ENCODE measurements around the gene MYOF.

MYOF gene

DNA sequence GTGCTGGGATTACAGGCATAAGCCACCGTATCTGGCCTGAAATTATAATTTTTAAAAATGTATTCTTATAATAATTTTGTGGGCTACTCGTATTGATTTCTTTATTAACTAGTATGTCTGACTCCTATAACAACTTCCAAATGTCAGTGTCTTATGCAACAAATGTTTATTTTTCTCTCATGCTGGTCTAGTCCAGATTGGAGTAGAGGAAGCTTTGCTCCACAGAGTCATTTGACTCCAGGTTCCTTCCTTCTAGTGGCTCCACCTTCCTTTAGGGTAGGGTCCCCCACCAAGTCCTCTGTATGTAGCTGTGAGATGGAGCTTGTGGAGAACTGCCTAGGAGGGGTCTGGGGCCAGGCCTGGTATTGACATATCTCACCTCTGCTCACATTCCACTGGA lies 22.9 kb upstream of the MYOF start:
- TF ChIP-seq POLR2AphosphoS5 (IDR thresholded peaks at IDR 0.05; ENCODE audit: low read depth, low read length) = no peak
- no peak for TF ChIP-seq SPI1 (IDR thresholded peaks at IDR 0.05; ENCODE audit: low read depth, low read length)
- no peak for TF ChIP-seq POU2F2 (IDR thresholded peaks at IDR 0.05; ENCODE audit: low read depth, low read length)
- TF ChIP-seq PAX5 (IDR thresholded peaks at IDR 0.05; ENCODE audit: insufficient read depth, low read length, severe bottlenecking) = no peak
- TF ChIP-seq POLR2A (IDR thresholded peaks at IDR 0.05; ENCODE audit: low read depth, low read length) = no peak
- TF ChIP-seq TAF1 (IDR thresholded peaks at IDR 0.05; ENCODE audit: low read depth, low read length) = no peak
- no peak for FAIRE-seq
- no peak for DNase-seq (ENCODE audit: insufficient read length, low spot score)

DNA sequence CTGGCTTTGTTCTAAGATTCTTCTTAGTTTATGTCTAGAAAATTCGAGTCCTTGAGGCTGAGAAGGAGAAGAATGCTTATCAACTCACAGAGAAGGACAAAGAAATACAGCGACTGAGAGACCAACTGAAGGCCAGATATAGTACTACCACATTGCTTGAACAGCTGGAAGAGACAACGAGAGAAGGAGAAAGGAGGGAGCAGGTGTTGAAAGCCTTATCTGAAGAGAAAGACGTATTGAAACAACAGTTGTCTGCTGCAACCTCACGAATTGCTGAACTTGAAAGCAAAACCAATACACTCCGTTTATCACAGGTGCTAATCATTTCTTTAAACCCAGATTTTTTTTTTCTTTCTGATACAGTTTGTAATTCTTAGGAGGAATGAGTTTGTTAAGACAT lies 20.9 kb upstream of the MYOF start:
- peak; percentile 81 for FAIRE-seq
- no peak for DNase-seq (ENCODE audit: insufficient read length, low spot score)

DNA sequence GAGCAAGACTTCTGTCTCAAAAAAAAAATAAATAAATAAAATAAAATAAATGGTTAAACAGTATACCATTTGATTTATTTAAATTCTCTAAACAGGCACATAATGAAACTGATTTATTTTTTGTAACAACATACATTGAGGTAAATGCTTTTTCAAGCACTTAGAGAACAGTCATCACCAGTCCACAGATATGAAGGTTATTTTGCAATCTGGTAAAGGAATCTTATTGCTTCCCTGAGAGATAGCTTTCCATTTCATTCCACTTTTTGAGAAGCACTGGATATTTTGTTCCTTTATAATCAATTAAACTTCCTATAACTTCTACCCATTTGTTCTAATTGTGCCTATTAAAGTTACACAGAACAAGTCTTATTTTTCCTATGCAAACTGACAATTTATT lies 19.5 kb upstream of the MYOF start:
- TF ChIP-seq POU2F2 (IDR thresholded peaks at IDR 0.05; ENCODE audit: low read depth, low read length) (no peak), TAF1 (IDR thresholded peaks at IDR 0.05; ENCODE audit: low read depth, low read length) (no peak), SPI1 (IDR thresholded peaks at IDR 0.05; ENCODE audit: low read depth, low read length) (no peak), POLR2AphosphoS5 (IDR thresholded peaks at IDR 0.05; ENCODE audit: low read depth, low read length) (no peak), POLR2A (IDR thresholded peaks at IDR 0.05; ENCODE audit: low read depth, low read length) (no peak), PAX5 (IDR thresholded peaks at IDR 0.05; ENCODE audit: insufficient read depth, low read length, severe bottlenecking) (no peak)
- DNase-seq (ENCODE audit: insufficient read length, low spot score) = no peak
- no peak for FAIRE-seq

More for the DNA sequence above, 20.9 kb upstream of the MYOF start:
- TF ChIP-seq TAF1 (IDR thresholded peaks at IDR 0.05; ENCODE audit: low read depth, low read length) (no peak), SPI1 (IDR thresholded peaks at IDR 0.05; ENCODE audit: low read depth, low read length) (no peak), POLR2AphosphoS5 (IDR thresholded peaks at IDR 0.05; ENCODE audit: low read depth, low read length) (no peak), POLR2A (IDR thresholded peaks at IDR 0.05; ENCODE audit: low read depth, low read length) (no peak), PAX5 (IDR thresholded peaks at IDR 0.05; ENCODE audit: insufficient read depth, low read length, severe bottlenecking) (no peak), POU2F2 (IDR thresholded peaks at IDR 0.05; ENCODE audit: low read depth, low read length) (no peak)

DNA sequence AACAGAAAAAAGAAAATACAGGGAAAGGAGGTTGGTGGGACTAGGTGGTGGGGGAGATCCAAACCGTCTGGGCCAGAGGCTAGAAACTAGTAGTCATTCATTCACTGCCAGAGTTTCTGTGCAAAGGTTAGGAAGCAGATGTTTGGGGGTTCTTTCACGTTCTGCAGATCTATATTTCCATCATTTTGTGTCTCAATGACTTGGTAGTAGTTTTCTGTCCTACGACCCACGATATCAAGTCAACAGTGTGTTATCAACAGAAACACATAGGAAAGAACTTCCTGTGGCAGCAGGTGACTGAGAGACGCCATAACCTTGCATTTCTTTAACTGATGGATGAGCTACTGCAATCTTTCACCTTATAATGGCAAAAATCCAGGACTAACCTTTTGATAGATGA lies 16.0 kb upstream of the MYOF start:
- DNase-seq (ENCODE audit: insufficient read length, low spot score) (no peak), FAIRE-seq (peak; percentile 63)
- TF ChIP-seq TAF1 (IDR thresholded peaks at IDR 0.05; ENCODE audit: low read depth, low read length) = no peak
- no peak for TF ChIP-seq POLR2AphosphoS5 (IDR thresholded peaks at IDR 0.05; ENCODE audit: low read depth, low read length)
- no peak for TF ChIP-seq POU2F2 (IDR thresholded peaks at IDR 0.05; ENCODE audit: low read depth, low read length)
- TF ChIP-seq PAX5 (IDR thresholded peaks at IDR 0.05; ENCODE audit: insufficient read depth, low read length, severe bottlenecking) = no peak
- TF ChIP-seq POLR2A (IDR thresholded peaks at IDR 0.05; ENCODE audit: low read depth, low read length) = no peak
- TF ChIP-seq SPI1 (IDR thresholded peaks at IDR 0.05; ENCODE audit: low read depth, low read length) = no peak

DNA sequence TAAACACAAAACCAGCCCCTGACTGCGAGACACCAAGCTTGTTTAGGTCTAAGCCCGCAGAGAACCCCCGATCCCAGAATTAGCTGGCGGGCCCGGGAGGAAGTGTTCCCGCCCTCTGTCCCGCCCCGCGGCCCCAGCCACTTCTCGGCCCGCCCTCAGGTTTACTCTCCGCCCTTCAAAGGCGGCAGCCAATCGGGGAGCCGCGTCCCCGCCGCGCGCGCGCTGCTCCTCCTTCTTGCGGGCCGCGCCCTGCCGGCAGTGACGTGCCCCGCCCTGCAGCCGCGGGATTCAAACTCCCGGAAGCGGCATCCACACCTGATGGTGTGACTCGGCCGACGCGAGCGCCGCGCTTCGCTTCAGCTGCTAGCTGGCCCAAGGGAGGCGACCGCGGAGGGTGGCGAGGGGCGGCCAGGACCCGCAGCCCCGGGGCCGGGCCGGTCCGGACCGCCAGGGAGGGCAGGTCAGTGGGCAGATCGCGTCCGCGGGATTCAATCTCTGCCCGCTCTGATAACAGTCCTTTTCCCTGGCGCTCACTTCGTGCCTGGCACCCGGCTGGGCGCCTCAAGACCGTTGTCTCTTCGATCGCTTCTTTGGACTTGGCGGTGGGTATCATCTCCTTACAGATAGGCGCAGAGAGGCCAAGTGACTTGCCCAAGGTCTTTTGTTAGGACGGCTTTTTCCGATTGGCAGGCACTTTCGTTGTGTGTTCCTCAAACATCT lies 14.3 kb upstream of the MYOF start, which contains the start of gene CEP55:
Gene CEP55 (plus strand): TSS at position 291 of the 720 bp plus-strand sequence. CDS start 3,440 bp downstream, outside the sequence.
- peak; percentile 88 for DNase-seq (ENCODE audit: insufficient read length, low spot score)
- peak; percentile 99 for FAIRE-seq
- peak; percentile 45; the same call in 1 of the 2 replicates for TF ChIP-seq POLR2A (IDR thresholded peaks at IDR 0.05; ENCODE audit: low read depth, low read length)
- TF ChIP-seq PAX5 (IDR thresholded peaks at IDR 0.05; ENCODE audit: insufficient read depth, low read length, severe bottlenecking) = no peak
- TF ChIP-seq TAF1 (IDR thresholded peaks at IDR 0.05; ENCODE audit: low read depth, low read length) = peak; percentile 28; the same call in 1 of the 2 replicates
- TF ChIP-seq POLR2AphosphoS5 (IDR thresholded peaks at IDR 0.05; ENCODE audit: low read depth, low read length) = peak; percentile 64; the same call in 1 of the 2 replicates
- peak; percentile 57 for TF ChIP-seq SPI1 (IDR thresholded peaks at IDR 0.05; ENCODE audit: low read depth, low read length)
- no peak for TF ChIP-seq POU2F2 (IDR thresholded peaks at IDR 0.05; ENCODE audit: low read depth, low read length)

DNA sequence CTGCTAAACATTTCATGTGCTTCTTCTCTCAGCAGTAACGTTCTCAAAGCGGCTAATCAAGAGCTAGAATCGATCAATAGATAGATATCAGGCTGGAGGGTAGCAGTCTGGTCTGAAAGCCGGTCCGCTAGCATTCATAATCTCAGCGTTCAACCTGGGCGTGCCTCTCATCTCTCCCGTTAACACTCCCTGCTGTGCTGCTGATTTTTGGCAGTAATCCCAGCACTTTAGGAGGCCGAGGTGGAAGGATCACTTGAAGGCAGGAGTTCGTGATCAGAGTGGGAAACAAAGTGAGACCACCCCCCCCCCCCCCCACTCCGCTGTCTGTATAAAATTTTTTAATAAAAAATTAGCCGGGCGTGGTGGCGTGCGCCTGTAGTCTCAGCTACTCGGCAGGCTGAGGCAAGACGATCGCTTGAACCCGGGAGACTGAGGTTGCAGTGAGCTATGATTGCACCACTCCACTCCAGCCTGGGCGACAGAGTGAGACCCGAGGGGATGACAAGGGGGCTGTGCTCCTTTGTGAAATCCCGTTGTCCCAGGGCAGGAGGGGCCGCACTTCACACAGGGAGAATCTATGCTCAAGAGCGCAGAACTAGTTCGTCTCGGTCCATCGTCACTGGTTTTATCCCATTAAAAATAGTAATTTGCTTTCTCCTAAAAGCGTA lies 13.7 kb upstream of the MYOF start:
- DNase-seq (ENCODE audit: insufficient read length, low spot score) = no peak
- TF ChIP-seq POLR2AphosphoS5 (IDR thresholded peaks at IDR 0.05; ENCODE audit: low read depth, low read length) (no peak), PAX5 (IDR thresholded peaks at IDR 0.05; ENCODE audit: insufficient read depth, low read length, severe bottlenecking) (no peak), POU2F2 (IDR thresholded peaks at IDR 0.05; ENCODE audit: low read depth, low read length) (no peak), POLR2A (IDR thresholded peaks at IDR 0.05; ENCODE audit: low read depth, low read length) (no peak), SPI1 (IDR thresholded peaks at IDR 0.05; ENCODE audit: low read depth, low read length) (no peak), TAF1 (IDR thresholded peaks at IDR 0.05; ENCODE audit: low read depth, low read length) (no peak)
- FAIRE-seq = peak; percentile 77

DNA sequence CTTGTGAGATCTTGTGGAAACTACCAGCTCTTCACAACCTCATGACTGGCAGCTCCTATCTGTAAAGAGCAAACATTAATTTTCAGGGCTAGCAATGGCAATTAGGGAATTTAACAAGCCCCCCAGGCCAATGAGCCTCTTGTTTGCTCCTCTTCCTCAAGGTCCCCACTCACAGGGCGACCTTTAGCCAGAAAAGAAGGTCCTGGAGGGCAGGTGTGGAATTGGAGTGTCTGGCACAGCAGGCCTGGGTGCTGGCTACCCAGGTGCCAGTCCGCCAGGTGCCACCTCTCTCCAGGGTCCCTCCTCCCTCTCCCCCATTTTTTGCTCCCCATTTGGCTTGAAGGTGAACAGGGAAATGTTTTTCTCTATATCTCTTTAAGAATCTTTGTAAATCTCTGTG lies 12.4 kb upstream of the MYOF start:
- DNase-seq (ENCODE audit: insufficient read length, low spot score) = no peak
- TF ChIP-seq PAX5 (IDR thresholded peaks at IDR 0.05; ENCODE audit: insufficient read depth, low read length, severe bottlenecking) (no peak), SPI1 (IDR thresholded peaks at IDR 0.05; ENCODE audit: low read depth, low read length) (no peak), POU2F2 (IDR thresholded peaks at IDR 0.05; ENCODE audit: low read depth, low read length) (no peak), POLR2A (IDR thresholded peaks at IDR 0.05; ENCODE audit: low read depth, low read length) (no peak), TAF1 (IDR thresholded peaks at IDR 0.05; ENCODE audit: low read depth, low read length) (no peak), POLR2AphosphoS5 (IDR thresholded peaks at IDR 0.05; ENCODE audit: low read depth, low read length) (no peak)
- no peak for FAIRE-seq

DNA sequence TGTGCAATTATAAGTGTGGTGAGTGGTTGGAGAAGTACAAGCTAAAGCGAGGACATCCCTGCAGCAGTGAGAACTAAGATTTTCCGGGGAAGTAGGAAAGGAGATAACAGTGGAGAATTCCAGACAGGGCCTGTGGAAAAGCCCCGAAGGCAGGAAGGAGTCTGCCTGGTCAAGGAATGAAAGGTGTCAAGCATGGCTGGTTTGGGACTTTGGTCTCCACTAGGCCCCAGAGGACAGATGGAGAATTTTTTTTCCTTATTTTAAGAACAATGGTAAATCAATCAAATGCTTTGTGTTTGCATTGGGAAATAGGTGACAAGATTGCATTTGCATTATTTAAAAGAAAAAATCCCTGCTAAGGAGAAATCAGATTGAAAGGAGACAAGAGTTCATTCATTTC lies 11.0 kb upstream of the MYOF start:
- TF ChIP-seq PAX5 (IDR thresholded peaks at IDR 0.05; ENCODE audit: insufficient read depth, low read length, severe bottlenecking) (no peak), POLR2AphosphoS5 (IDR thresholded peaks at IDR 0.05; ENCODE audit: low read depth, low read length) (no peak), SPI1 (IDR thresholded peaks at IDR 0.05; ENCODE audit: low read depth, low read length) (no peak), POU2F2 (IDR thresholded peaks at IDR 0.05; ENCODE audit: low read depth, low read length) (no peak), POLR2A (IDR thresholded peaks at IDR 0.05; ENCODE audit: low read depth, low read length) (no peak), TAF1 (IDR thresholded peaks at IDR 0.05; ENCODE audit: low read depth, low read length) (no peak)
- DNase-seq (ENCODE audit: insufficient read length, low spot score) (no peak), FAIRE-seq (no peak)

DNA sequence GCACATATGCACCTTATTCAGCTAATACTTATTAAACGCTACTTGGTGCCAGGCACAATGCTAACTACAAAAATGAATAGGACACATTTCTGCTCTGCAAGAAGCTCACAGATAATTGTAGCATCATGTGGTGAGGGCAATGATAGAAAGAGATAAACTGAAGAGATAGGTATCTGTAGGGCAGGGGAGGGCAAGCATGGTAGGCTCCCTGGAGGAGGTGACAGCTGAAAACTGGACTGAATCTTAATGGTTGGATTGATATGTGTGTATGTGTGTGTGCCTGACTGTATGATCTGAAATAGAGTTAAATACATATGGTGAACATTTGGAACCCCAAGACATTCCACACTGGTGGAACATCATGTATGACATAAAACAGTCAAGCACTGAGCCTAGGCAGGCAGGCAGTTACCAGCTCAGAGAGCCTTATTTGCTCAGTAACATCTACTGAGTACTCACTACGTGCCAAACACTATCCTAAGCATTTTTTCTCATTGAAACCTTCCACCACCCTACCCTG lies 9.5 kb upstream of the MYOF start:
- TF ChIP-seq TAF1 (IDR thresholded peaks at IDR 0.05; ENCODE audit: low read depth, low read length) (no peak), PAX5 (IDR thresholded peaks at IDR 0.05; ENCODE audit: insufficient read depth, low read length, severe bottlenecking) (no peak), POLR2A (IDR thresholded peaks at IDR 0.05; ENCODE audit: low read depth, low read length) (no peak), POLR2AphosphoS5 (IDR thresholded peaks at IDR 0.05; ENCODE audit: low read depth, low read length) (no peak), SPI1 (IDR thresholded peaks at IDR 0.05; ENCODE audit: low read depth, low read length) (no peak), POU2F2 (IDR thresholded peaks at IDR 0.05; ENCODE audit: low read depth, low read length) (no peak)
- DNase-seq (ENCODE audit: insufficient read length, low spot score) (no peak), FAIRE-seq (no peak)
